ENCODE measurements around the gene THSD7A.

The THSD7A gene

GRCh38 chr7:11505471-11505985, 326.5 kb downstream of the THSD7A start:
- no peak overlapping the region for H3K4me2 ChIP-seq (ENCODE audit: low read length)
- no CpG with 5 or more reads among the region's 3 CpGs for WGBS (ENCODE audit: extremely low coverage, insufficient coverage, insufficient read length)
- no peak overlapping the region for H3K18ac ChIP-seq (ENCODE audit: low read length)
- no peaks in the 10 kb centered on the region for H3K36me3 ChIP-seq (ENCODE audit: control insufficient read depth in 1 of 2, insufficient read depth in 2 of 2, low read length in 2 of 2)
- no peak overlapping the region for H4K91ac ChIP-seq (ENCODE audit: low read depth, low read length)
- H2AK5ac ChIP-seq (ENCODE audit: low read length): no peak overlapping the region
- H4K12ac ChIP-seq (ENCODE audit: low read depth, low read length): no peak overlapping the region
- no peaks in the 10 kb centered on the region for H3K9me3 ChIP-seq (ENCODE audit: insufficient read depth, low read depth, low read length)
- no peak overlapping the region for H3K9ac ChIP-seq (ENCODE audit: low read length)
- no peak for DNase-seq
- no peaks in the 10 kb centered on the region for H3K27me3 ChIP-seq (ENCODE audit: insufficient read depth, low read length)
- no peaks in the 10 kb centered on the region for H3K79me1 ChIP-seq (ENCODE audit: low read length)
- H3K4me3 ChIP-seq (ENCODE audit: low read depth, low read length): no peak overlapping the region
- H2AFZ ChIP-seq (ENCODE audit: insufficient read depth, low read length, poor library complexity): no peak overlapping the region
- H4K8ac ChIP-seq (ENCODE audit: low read depth, low read length): no peak overlapping the region
- H3K14ac ChIP-seq (ENCODE audit: low read length): no peak overlapping the region
- H3K23ac ChIP-seq (ENCODE audit: low read length): no peak overlapping the region
- H3K4me1 ChIP-seq (ENCODE audit: control insufficient read depth in 1 of 2, insufficient read depth in 2 of 2, low read length in 2 of 2): no peaks in the 10 kb centered on the region
- no peak overlapping the region for H2BK120ac ChIP-seq (ENCODE audit: insufficient read depth, low read length, poor library complexity)
- no peak overlapping the region for H2BK5ac ChIP-seq (ENCODE audit: low read depth, low read length, poor library complexity)
- H2BK12ac ChIP-seq (ENCODE audit: low read length): no peak overlapping the region
- no peak overlapping the region for H3K4ac ChIP-seq (ENCODE audit: low read depth, low read length)
- H3K79me2 ChIP-seq (ENCODE audit: control insufficient read depth, insufficient read depth, low read length, poor library complexity): no peaks in the 10 kb centered on the region
- no peak overlapping the region for H3K27ac ChIP-seq (ENCODE audit: low read depth, low read length)

GRCh38 chr7:11492307-11492706, 339.7 kb downstream of the THSD7A start:
- H3K4me3 ChIP-seq (ENCODE audit: low read depth, low read length): no peak overlapping the region
- no peak overlapping the region for H2AK5ac ChIP-seq (ENCODE audit: low read length)
- no peaks in the 10 kb centered on the region for H3K4me1 ChIP-seq (ENCODE audit: control insufficient read depth in 1 of 2, insufficient read depth in 2 of 2, low read length in 2 of 2)
- H3K79me2 ChIP-seq (ENCODE audit: control insufficient read depth, insufficient read depth, low read length, poor library complexity): no peaks in the 10 kb centered on the region
- no peak overlapping the region for H3K23ac ChIP-seq (ENCODE audit: low read length)
- H2BK5ac ChIP-seq (ENCODE audit: low read depth, low read length, poor library complexity): no peak overlapping the region
- no peak overlapping the region for H2AFZ ChIP-seq (ENCODE audit: insufficient read depth, low read length, poor library complexity)
- H3K27ac ChIP-seq (ENCODE audit: low read depth, low read length): no peak overlapping the region
- H3K4ac ChIP-seq (ENCODE audit: low read depth, low read length): no peak overlapping the region
- WGBS (ENCODE audit: extremely low coverage, insufficient coverage, insufficient read length): no CpG with 5 or more reads among the region's 1 CpG
- DNase-seq: peak in 1 of 2 donors; percentile 14
- H4K12ac ChIP-seq (ENCODE audit: low read depth, low read length): no peak overlapping the region
- no peaks in the 10 kb centered on the region for H3K79me1 ChIP-seq (ENCODE audit: low read length)
- H3K4me2 ChIP-seq (ENCODE audit: low read length): no peak overlapping the region
- no peak overlapping the region for H3K9ac ChIP-seq (ENCODE audit: low read length)
- no peak overlapping the region for H2BK120ac ChIP-seq (ENCODE audit: insufficient read depth, low read length, poor library complexity)
- no peak overlapping the region for H3K14ac ChIP-seq (ENCODE audit: low read length)
- H3K18ac ChIP-seq (ENCODE audit: low read length): no peak overlapping the region
- no peak overlapping the region for H4K91ac ChIP-seq (ENCODE audit: low read depth, low read length)
- no peaks in the 10 kb centered on the region for H3K36me3 ChIP-seq (ENCODE audit: control insufficient read depth in 1 of 2, insufficient read depth in 2 of 2, low read length in 2 of 2)
- no peaks in the 10 kb centered on the region for H3K27me3 ChIP-seq (ENCODE audit: insufficient read depth, low read length)
- H4K8ac ChIP-seq (ENCODE audit: low read depth, low read length): no peak overlapping the region
- H3K9me3 ChIP-seq (ENCODE audit: insufficient read depth, low read depth, low read length): no peaks in the 10 kb centered on the region
- no peak overlapping the region for H2BK12ac ChIP-seq (ENCODE audit: low read length)

- no peaks in the 10 kb centered on the region for H3K4me1 ChIP-seq (ENCODE audit: control insufficient read depth in 1 of 2, insufficient read depth in 2 of 2, low read length in 2 of 2)
- H3K27me3 ChIP-seq (ENCODE audit: insufficient read depth, low read length): no peaks in the 10 kb centered on the region
- no peak overlapping the region for H3K27ac ChIP-seq (ENCODE audit: low read depth, low read length)
- no peak overlapping the region for H3K9ac ChIP-seq (ENCODE audit: low read length)
- no peaks in the 10 kb centered on the region for H3K79me2 ChIP-seq (ENCODE audit: control insufficient read depth, insufficient read depth, low read length, poor library complexity)
- H3K79me1 ChIP-seq (ENCODE audit: low read length): no peaks in the 10 kb centered on the region
- H3K4me2 ChIP-seq (ENCODE audit: low read length): no peak overlapping the region
- H3K4ac ChIP-seq (ENCODE audit: low read depth, low read length): no peak overlapping the region
- H3K36me3 ChIP-seq (ENCODE audit: control insufficient read depth in 1 of 2, insufficient read depth in 2 of 2, low read length in 2 of 2): no peaks in the 10 kb centered on the region
- WGBS (ENCODE audit: extremely low coverage, insufficient coverage, insufficient read length): no CpG with 5 or more reads among the region's 4 CpGs
- no peak overlapping the region for H3K4me3 ChIP-seq (ENCODE audit: low read depth, low read length)
- no peak overlapping the region for H3K23ac ChIP-seq (ENCODE audit: low read length)
- no peak for DNase-seq
- no peak overlapping the region for H2BK5ac ChIP-seq (ENCODE audit: low read depth, low read length, poor library complexity)
- H4K91ac ChIP-seq (ENCODE audit: low read depth, low read length): no peak overlapping the region
- H4K12ac ChIP-seq (ENCODE audit: low read depth, low read length): no peak overlapping the region
- no peaks in the 10 kb centered on the region for H3K9me3 ChIP-seq (ENCODE audit: insufficient read depth, low read depth, low read length)
- no peak overlapping the region for H4K8ac ChIP-seq (ENCODE audit: low read depth, low read length)
- H2BK120ac ChIP-seq (ENCODE audit: insufficient read depth, low read length, poor library complexity): no peak overlapping the region
- H3K18ac ChIP-seq (ENCODE audit: low read length): no peak overlapping the region
- H3K14ac ChIP-seq (ENCODE audit: low read length): no peak overlapping the region
- H2AK5ac ChIP-seq (ENCODE audit: low read length): no peak overlapping the region
- H2AFZ ChIP-seq (ENCODE audit: insufficient read depth, low read length, poor library complexity): no peak overlapping the region
- no peak overlapping the region for H2BK12ac ChIP-seq (ENCODE audit: low read length)
Observed at GRCh38 chr7:11491811-11492210, 340.2 kb downstream of the THSD7A start.

GRCh38 chr7:11489280-11489679, 342.7 kb downstream of the THSD7A start:
- no peak overlapping the region for H4K91ac ChIP-seq (ENCODE audit: low read depth, low read length)
- H3K27me3 ChIP-seq (ENCODE audit: insufficient read depth, low read length): no peaks in the 10 kb centered on the region
- no peak overlapping the region for H3K4me3 ChIP-seq (ENCODE audit: low read depth, low read length)
- H2BK5ac ChIP-seq (ENCODE audit: low read depth, low read length, poor library complexity): no peak overlapping the region
- no peak overlapping the region for H2AK5ac ChIP-seq (ENCODE audit: low read length)
- DNase-seq: no peak
- no peak overlapping the region for H3K4ac ChIP-seq (ENCODE audit: low read depth, low read length)
- H4K12ac ChIP-seq (ENCODE audit: low read depth, low read length): no peak overlapping the region
- H3K18ac ChIP-seq (ENCODE audit: low read length): no peak overlapping the region
- no peak overlapping the region for H3K9ac ChIP-seq (ENCODE audit: low read length)
- no peaks in the 10 kb centered on the region for H3K4me1 ChIP-seq (ENCODE audit: control insufficient read depth in 1 of 2, insufficient read depth in 2 of 2, low read length in 2 of 2)
- H3K14ac ChIP-seq (ENCODE audit: low read length): no peak overlapping the region
- no peak overlapping the region for H2BK120ac ChIP-seq (ENCODE audit: insufficient read depth, low read length, poor library complexity)
- H3K4me2 ChIP-seq (ENCODE audit: low read length): no peak overlapping the region
- no peak overlapping the region for H4K8ac ChIP-seq (ENCODE audit: low read depth, low read length)
- H2AFZ ChIP-seq (ENCODE audit: insufficient read depth, low read length, poor library complexity): no peak overlapping the region
- no peak overlapping the region for H3K23ac ChIP-seq (ENCODE audit: low read length)
- H2BK12ac ChIP-seq (ENCODE audit: low read length): no peak overlapping the region
- H3K79me1 ChIP-seq (ENCODE audit: low read length): no peaks in the 10 kb centered on the region
- no peak overlapping the region for H3K27ac ChIP-seq (ENCODE audit: low read depth, low read length)
- H3K79me2 ChIP-seq (ENCODE audit: control insufficient read depth, insufficient read depth, low read length, poor library complexity): no peaks in the 10 kb centered on the region
- no peaks in the 10 kb centered on the region for H3K36me3 ChIP-seq (ENCODE audit: control insufficient read depth in 1 of 2, insufficient read depth in 2 of 2, low read length in 2 of 2)
- no peaks in the 10 kb centered on the region for H3K9me3 ChIP-seq (ENCODE audit: insufficient read depth, low read depth, low read length)

Measured in trophoblast cell (in vitro differentiated cells and primary cell).